Activated CD4-positive, alpha-beta T cell treated with anti-CD3 and anti-CD28 coated beads, Interleukin-2, Interleukin-6, amounts not matched to agents 100 ng/mL and 50 ng/mL, durations not matched to agents 16 hours and 8 hours (primary cell): ENCODE results near the gene LIPC.
"Not testable (repeated sequence)": the region's sequence is repeated elsewhere in the genome, so short reads cannot be mapped to it uniquely, and the experiment has no call there.

Experiments
- DNase-seq: peaks from one replicate; pipeline ENCODE4 v3.0.0-alpha.2; 2020

LIPC gene

DNA sequence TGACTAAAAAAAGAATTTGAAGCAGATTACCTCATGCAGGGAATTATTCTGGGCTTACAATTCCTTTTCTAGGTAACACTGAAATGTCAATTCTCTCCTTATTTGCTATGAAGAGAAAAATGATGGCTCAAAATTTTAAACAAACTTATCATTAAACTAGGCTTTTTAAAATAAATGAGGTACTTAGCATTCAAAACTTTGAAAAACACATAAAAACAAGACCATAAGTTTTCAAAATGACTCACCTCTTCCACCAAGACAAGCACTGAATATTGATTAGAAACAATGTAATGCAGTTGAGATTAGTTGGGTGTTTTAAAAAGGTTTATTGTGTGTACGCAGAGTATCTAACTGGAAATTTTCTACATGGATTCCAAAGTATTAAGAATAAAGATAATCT, 163.1 kb downstream of the LIPC start:
- DNase-seq, result peak; percentile 23

DNA sequence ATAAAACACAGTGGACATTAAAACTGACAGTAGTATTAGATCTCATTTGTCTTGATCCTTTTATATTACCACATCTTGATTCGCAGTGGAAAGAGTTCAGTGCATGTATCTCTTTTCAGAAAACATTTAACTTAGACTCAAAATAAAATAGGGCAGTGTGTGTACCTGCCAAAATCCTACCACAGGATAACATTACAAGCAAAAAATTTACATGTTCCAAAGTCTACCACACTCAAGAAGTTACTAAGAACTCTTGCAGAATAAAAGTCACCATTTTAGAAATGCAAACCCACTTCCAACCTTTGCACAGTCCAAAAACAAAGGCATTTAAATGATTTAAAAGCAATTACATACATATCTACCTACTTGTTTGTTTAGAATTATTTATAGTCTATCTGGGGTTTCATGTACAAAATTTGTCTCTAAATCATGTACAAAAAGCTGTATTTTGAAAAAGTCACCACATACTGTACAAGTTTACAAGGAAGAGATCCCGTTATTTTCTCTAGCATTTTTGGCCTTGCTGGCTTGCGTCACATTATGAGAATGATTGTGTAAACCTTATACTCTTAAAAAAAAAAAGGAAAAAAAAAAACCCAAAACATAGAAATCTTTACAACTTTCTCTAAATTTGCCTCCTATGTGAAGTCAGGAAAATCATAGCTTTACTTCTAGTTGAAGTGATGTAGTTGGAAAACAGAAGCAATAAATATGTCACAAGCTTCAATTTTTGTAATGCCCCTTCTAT, 163.9 kb downstream of the LIPC start:
- DNase-seq, result no peak

DNA sequence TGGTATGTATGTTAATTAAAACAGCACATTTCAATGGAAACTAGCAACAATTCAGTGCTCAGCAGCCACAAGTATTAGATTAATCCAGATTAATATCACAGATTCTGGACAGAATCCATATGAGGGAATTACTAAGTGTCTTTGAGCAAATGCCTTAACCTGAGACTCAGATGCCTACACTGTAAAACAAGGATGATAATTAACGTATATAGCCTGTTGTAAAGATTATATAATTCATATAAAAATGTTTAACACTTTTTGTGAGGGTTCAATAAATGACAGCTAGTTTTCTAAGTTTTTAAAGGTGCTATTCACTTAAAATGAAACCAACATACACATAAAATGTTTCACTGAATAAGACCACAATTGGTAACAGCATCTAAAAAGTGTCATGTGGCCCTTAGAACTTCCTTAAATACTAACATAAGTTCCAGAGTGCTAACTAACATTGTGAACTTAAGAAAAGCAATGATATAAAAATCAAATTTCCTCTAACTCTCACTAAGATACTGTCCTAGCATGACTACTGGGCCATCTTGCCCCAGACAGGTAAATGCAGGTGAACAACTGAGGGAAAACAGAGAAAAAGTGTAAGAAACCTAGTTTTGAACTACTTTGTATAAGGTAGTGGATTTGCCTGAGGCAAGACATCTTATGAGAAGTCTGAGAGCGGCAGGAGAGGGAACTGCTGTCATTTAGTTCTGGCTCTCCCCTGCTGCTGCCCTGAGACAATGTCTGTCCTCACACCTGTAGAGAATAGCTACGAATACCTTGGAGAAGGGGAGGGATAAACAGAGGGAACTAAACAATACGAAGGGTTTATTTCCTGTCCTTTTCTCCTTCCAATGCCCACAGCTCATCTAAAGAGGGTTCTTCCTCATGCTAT, 166.4 kb downstream of the LIPC start:
- DNase-seq, result no peak

DNA sequence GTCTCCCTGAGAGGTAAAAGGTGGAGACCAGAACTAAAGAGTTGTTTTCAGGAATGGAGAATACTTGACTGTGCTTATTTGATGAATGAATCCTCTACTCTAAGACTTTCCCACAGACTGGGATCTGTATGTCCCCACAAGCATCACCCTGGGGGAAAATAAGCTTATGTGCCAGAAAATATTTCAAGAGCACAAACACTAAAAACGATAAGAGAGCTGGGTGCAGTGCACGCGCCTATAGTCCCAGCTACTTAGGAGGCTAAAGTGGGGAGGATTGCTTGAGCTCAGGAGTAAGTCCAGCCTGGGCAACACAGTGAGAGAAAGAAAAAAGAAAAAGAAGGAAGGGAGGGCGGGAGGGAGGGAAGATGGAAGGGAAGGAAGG, 167.0 kb downstream of the LIPC start:
- DNase-seq, result no peak

DNA sequence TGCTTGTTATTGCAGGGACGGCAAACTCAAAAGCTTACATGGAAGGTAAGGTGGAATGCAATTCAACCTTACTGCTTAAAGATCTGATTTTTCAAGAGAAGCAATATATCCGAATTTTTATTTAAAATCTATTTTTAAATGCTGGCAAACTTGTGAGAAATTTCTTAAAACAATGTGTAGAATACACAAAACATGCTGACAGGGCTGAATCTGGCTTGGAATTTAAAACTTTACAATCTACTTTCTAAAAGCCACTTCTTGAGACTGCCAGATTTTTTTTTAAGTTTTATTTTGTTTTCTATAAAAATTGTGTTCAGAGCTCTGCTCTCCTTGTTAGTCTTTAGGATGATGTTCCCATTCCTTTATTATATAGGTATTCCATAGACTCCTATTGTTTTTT, 171.0 kb downstream of the LIPC start:
- DNase-seq, result no peak

DNA sequence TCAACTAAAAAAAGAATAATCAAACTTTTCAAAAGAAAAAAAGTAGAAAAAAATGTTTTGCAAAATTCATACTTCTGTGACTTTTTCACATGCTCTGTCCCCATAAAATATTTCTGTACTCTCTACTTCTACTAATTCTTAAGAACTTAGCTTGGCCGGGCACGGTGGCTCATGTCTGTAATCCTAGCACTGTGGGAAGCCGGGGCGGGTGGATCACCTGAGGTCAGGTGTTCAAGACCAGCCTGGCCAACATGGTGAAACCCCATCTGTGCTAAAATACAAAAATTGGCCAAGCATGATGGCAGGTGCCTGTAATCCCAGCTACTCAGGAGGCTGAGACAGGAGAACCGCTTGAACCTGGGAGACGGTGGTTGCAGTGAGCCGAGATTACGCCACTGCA, 172.1 kb downstream of the LIPC start:
- DNase-seq, result not testable (repeated sequence)

DNA sequence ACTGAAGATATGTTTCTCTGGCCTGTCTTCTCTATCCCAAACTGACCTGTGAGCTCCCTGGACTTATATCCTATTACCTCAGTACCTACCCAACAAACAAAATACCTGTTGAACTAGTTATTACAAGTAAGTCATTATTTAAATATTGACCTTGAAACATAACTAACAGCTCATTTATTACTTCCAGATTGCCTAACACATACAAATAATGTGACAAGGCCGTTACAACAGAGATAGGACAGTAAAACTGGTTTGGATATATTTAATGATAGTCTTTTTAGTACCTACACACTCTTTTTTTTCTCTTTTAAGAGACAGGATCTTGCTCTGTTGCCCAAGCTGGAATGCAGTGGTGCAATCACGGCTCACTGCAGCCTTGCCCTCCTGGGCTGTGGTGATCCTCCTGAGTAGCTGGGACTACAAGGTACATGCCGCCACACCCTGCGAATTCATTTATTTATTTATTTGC, 172.7 kb downstream of the LIPC start:
- no peak for DNase-seq

DNA sequence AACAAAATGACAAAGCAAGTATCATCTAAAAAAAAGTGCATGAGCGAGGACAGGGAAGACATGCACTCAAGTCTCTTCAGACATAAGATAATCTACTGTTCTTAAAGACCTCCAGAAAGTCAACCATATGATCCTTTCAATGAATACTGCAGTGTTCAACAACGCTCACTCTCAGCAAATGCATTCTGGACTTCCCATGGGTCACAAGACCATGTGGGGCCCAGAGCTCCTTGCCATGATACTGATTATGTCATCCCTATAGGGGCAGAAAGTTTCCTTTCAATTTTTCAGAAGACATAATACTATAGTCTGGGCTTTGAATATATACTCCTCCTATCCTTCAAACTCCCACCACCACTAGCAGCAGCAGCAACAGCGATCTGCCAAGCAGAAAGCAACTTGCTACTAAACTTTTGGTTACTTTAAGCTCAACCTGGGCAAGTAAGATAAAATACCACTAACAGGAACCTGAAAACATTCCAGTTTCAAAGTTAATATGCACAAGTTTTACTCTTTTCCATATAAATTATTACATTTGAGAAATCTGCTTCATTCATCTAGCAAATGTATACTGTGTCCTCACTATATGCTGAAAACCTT, 174.2 kb downstream of the LIPC start:
- no peak for DNase-seq

DNA sequence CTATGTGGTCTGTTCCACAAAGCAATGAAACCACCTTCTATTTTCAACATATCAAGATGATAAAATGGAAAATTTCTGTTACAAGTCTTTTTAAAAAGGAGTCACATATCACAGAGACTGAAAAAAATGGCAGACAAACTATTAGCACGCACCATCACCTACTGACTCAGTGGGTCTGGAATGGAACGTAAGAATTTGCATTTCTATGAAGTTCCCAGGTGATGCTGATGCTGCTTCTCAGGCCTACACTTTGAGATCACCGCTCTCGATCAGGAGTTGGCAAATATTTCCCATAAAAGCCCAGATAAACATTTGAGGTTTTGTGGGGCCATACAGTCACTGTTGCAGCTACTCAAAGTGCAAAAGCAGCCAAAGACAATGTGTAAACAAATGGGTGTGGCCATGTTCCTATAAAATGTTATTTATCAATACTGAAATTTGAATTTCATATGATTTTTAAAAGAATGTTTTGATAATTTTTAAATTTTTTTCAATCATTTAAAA, 174.8 kb downstream of the LIPC start:
- no peak for DNase-seq

DNA sequence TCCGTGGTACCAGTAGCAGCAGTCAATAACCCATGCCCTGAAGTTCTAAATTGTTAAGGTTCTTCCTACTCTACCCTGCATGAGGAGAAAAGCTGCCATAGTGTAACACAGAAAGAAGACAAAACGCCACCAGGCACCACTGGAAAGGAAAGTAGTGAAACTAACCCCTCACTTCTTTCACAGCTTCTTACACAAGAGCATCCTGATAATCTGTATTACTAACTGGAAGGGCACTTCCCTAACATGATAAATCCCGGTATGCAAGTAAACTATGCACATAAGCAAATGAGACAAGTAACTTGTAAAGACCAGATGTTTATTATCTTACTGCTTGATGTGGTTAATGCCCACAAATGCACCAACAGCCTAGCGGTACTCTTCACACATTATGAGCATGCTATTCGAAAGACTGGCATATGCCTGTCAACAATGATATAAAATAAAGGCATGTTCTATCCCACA, 176.4 kb downstream of the LIPC start:
- DNase-seq, result no peak

DNA sequence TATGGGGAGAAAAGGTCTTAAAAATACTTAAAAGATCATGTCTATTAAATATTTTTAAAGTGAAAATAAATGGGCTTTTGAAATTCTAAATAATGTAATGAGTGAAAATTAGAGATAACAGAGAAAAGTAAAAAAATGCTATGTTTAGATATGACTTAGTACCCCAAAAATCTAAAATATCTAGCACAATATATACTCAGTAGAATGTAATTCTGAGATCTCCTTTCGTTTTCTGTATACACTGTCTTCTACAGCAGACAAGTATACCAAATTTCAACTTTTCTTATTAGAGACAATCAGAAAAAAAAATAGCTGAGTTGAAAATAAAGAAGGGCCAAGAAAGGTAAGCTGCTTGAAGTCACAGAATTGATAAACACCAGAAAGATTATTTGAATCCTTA, 176.9 kb downstream of the LIPC start:
- DNase-seq, result no peak

DNA sequence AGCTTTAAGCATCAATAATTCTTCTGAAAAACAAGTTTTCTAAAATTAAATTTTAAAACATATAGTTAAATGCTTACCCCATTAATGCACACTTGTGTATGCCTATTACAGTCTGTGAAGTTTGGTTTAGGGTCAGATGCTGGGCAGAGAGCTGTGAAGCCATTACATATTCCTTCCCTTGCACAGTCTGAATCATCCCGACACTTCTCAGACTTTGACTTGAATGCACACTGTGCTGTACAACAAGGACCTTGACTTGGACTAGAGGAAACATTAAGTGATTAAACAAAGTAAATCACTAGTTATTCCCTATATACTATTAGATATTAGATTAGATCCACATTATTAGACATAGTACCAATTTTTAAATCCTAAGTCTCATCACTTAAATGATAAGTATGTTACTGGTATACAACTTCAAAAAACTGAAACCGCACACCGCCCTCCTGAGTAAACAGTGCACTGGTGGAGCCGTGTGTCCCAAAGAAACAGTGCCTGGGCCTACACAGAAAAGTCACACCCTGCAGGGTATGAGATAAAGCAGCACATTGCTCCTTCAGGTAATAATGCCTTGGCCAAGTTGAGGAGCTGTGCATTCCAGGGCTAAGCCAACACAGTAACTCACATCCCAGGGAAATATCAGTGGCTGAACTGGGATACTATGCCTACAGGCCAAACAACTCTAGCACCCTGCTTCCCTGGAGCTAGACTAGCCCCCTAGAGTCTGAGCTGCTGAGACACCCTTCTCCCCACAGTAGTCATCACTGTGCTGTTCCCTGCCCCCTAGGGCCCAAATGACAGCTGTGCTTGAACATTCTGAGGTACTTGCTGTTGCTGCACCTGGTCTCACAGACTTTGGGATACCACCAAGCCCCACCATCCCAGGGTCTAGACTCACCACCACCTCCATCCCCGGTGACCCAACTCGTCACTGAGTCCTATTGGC, 180.2 kb downstream of the LIPC start:
- no peak for DNase-seq

DNA sequence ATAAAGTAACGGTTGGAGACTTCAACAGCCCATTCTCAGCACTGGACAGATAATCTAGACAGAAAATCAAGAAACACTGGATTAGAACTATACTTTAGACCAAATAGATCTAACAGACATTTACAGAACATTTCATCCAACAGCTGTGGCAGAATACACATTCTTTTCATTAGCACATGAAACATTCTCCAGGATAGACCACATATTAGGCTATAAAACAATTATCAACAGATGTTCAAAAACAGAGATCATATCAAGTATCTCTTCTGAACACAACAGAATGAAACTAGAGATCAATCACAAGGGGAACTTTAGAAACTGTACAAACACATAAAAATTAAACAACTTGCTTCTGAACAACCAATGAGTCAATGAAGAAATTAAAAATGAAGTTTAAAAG, 184.4 kb downstream of the LIPC start:
- DNase-seq, result no peak
